ENCODE measurements around the gene KIF21B.

Gene KIF21B

GRCh38 chr1:201004154-201004553 lies 19.4 kb downstream of the KIF21B start:
- DNase-seq (ENCODE audit: low read depth, low spot score), result no peak
- H3K27ac ChIP-seq, result no peak overlapping the region

DNA sequence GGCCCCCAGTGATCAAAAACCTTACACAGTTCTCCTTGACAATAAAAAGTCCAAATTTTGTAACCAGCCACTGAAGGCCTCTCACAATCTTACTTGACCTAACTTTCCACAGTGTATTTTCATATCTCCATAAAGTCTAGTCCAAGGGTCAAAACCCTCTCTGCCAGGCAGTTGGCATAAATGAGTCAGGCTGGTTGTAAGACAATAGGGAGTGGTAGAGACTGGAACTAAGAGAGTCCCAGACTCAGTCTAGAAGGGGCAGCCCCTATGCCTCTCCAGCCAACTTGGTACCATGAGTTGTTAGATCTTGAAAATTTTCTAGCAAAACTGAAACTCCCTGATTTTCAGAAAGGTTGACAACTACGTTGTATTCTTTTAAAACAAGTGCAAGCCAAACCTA lies 21.0 kb downstream of the KIF21B start:
- DNase-seq (ENCODE audit: low read depth, low spot score), result no peak
- no peak overlapping the region for H3K27ac ChIP-seq

GRCh38 chr1:201001962-201002361 lies 21.6 kb downstream of the KIF21B start:
- DNase-seq (ENCODE audit: low read depth, low spot score), result no peak
- no peak overlapping the region for H3K27ac ChIP-seq

DNA sequence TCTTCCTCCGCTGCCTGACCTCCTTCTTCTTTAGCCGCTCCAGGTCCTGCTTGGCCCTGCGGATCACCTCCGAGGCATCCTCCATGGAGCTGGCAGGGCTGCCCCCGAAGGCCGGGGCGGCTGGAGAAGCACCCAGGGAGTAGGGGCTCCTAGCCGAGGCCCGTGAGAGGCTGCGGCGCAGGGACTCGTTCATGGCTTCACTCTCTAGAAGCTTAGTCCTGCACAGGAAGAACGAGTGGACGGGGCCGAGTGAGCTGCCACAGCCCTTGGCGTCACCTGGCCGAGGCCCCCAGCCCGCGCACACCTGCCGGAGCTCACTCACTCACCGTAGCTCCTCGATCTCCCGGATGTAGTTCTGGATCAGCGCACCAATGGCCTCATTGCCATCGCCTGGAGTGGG lies 23.1 kb downstream of the KIF21B start:
- DNase-seq (ENCODE audit: low read depth, low spot score), result no peak
- H3K27ac ChIP-seq, result no peak overlapping the region

GRCh38 chr1:200999667-201000066 lies 23.8 kb downstream of the KIF21B start:
- DNase-seq (ENCODE audit: low read depth, low spot score), result no peak
- H3K27ac ChIP-seq, result no peak overlapping the region

- no peak overlapping the region for H3K27ac ChIP-seq
- no peak for DNase-seq (ENCODE audit: low read depth, low spot score)
These were observed 25.2 kb downstream of the KIF21B start for GRCh38 chr1:200998323-200998722.

- DNase-seq (ENCODE audit: low read depth, low spot score), result no peak
- no peak overlapping the region for H3K27ac ChIP-seq
These were observed 31.0 kb downstream of the KIF21B start for GRCh38 chr1:200992382-200993048.

DNA sequence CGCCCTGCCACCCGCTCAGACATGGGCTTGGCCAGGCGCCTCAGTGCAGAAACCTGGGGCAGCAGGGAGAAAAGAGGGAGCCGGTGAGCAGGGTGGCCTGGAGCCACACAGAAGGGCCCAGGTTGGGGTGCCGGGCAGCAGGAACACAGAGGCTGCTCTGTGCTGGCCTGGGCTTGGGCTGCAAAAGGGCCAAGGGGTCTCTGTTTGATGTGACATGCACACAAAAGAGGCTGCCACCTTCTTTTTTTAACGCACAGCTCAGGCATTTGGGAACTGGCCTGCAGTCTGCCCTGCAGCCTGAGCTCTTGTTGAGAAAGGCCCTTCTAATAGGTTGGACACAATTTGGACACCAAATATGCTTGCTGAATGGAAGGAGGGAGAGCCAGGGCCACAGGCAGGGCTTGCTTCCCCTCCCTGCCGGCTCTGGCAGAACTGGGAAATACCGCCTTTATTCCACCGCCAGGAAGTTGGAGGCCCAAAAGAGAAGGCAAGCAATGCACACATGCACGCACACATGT lies 32.4 kb downstream of the KIF21B start:
- no peak overlapping the region for H3K27ac ChIP-seq
- DNase-seq (ENCODE audit: low read depth, low spot score), result no peak

GRCh38 chr1:200990114-200990513 lies 33.4 kb downstream of the KIF21B start:
- H3K27ac ChIP-seq, result no peak overlapping the region

GRCh38 chr1:200989337-200989736 lies 34.2 kb downstream of the KIF21B start:
- no peak overlapping the region for H3K27ac ChIP-seq
- DNase-seq (ENCODE audit: low read depth, low spot score), result no peak

More at GRCh38 chr1:200990114-200990513, 33.4 kb downstream of the KIF21B start:
- no peak for DNase-seq (ENCODE audit: low read depth, low spot score)

DNA sequence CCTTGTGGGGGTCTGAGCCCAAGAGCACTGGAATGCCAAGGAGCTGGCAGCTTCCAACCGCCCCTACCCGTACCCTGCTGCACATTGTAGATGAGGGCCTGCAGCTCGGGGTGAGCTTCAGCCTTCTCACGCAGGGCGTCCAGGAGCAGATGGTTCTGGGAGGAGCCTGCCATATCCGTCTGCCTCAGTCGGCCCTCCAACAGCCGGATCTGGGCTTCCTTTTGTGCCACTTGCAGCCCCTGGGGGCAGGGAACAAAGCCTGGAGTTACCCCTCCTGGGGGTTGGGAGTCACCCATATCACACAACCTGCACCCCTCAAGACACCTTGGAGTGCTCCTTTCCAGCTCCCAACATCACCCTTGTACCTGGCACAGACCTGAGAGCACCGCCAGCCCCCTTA lies 34.8 kb downstream of the KIF21B start:
- no peak for DNase-seq (ENCODE audit: low read depth, low spot score)
- no peak overlapping the region for H3K27ac ChIP-seq

GRCh38 chr1:200985481-200985880 lies 38.0 kb downstream of the KIF21B start:
- no peak overlapping the region for H3K27ac ChIP-seq
- DNase-seq (ENCODE audit: low read depth, low spot score), result no peak

DNA sequence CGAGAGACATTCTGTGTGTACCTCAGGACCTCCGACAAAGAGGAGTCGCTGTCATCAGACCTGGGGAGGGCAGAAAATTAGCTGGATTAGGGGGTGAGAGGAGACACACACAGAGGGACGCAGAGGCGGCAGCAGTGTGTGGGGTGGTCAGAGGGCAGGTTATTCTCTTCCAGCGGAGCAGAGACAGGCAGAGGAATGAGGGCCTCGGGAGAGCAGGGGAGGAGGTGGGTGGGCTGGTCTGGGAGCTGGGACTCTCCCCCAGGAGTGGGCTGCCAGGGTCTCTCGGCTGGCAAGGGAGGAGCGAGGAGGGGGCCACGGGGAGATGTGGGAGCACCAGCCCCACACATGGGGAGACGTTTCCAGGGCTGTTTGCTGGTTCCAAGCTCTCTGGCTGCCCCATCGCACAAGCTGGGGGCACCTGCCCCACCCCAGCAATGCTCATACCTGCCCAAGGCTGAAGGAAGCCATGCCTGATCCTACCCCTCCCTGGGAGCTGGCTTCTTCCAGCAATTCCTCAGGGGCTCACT lies 40.4 kb downstream of the KIF21B start:
- no peak for DNase-seq (ENCODE audit: low read depth, low spot score)
- H3K27ac ChIP-seq, result no peak overlapping the region

DNA sequence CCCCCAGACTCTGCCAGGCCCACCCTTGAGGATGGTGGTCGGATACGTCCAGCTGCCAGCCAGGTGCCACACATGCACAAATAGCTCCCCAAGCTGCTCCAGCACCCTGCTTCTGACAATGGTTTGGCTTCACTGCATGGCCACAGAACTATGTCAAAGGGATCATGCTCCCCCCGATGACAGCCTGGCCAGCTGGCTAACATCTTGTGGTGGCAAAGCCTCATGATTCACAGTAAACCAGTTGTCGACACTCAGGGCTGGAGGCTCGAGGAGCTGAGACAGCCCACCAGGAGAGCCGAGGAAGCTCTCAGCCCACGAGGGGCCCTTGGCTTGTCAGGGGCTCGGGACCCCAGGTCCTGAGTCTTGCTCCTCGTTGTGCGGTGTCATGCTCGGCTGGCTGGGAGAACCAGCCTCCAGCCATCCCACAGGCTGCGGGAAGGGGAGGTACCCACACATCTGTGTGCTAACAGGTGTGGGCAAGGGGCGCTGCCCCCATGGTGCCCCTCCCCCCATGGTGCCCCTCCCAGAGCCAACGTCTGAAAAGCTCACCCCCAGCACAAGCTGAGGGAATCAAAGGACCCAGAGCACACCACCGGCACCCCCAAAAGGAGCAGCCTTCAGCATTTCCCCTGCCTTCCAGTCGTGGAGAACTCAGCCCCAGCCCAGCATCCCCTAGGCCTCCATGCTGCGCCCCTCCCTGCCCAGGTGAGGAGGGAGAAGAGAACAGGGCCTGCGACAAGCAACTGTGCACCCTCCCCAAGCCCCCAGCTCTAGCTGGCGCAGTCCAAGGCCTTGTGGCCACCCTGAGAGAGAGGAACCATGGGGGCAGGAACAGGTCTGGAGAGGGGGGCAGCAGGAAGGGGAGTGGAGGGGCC lies 41.2 kb downstream of the KIF21B start:
- no peak for DNase-seq (ENCODE audit: low read depth, low spot score)
- no peak overlapping the region for H3K27ac ChIP-seq

DNA sequence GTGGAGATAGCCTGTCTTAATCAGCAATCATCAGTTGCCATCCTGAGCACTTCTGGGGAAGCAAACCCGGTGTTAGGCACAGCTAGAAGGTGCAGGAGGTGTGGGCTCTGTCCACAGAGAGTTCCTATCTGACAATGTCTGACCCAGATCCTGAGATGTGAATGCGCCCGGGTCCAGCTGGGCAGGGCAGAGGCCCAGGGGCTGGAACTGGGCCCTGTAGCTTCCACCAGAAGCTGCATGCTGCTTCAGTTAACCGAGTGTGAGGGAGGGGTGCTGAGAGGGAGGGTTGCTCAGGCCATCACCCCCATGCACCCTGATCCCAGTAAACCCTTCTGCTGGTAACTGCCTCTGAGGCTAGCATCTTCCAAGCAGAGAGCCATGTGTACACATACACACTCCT lies 42.2 kb downstream of the KIF21B start:
- no peak for DNase-seq (ENCODE audit: low read depth, low spot score)
- H3K27ac ChIP-seq, result no peak overlapping the region

- no peak overlapping the region for H3K27ac ChIP-seq
- DNase-seq (ENCODE audit: low read depth, low spot score), result no peak
These were observed 42.6 kb downstream of the KIF21B start for GRCh38 chr1:200980873-200981272.

GRCh38 chr1:200980452-200980772 lies 43.1 kb downstream of the KIF21B start:
- no peak for DNase-seq (ENCODE audit: low read depth, low spot score)
- no peak overlapping the region for H3K27ac ChIP-seq

- DNase-seq (ENCODE audit: low read depth, low spot score), result no peak
These were observed 43.7 kb downstream of the KIF21B start for GRCh38 chr1:200979574-200980451.

GRCh38 chr1:200977071-200977754 lies 46.3 kb downstream of the KIF21B start:
- no peak overlapping the region for H3K27ac ChIP-seq
- no peak for DNase-seq (ENCODE audit: low read depth, low spot score)

More at GRCh38 chr1:200979574-200980451, 43.7 kb downstream of the KIF21B start:
- H3K27ac ChIP-seq, result no peak overlapping the region

DNA sequence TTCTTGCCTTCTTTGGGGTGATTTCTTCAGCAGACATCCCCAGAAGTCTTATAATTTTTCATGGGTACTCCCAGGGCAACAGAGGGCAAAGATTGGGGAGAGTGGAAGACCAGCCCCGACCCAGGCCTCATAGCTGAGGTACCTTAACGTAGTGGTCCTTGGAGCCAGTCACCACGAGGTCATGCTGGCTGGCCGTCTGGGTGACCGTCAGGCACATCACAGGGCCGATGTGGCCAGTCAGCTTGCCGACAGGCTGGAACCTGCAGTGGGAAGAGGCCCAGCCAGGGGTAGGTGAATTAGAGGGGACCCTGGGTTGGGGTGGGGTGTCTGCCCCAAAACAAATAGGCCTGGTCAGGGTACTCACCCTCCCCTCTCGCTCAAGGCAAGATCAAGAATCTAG lies 46.9 kb downstream of the KIF21B start:
- no peak for DNase-seq (ENCODE audit: low read depth, low spot score)
- H3K27ac ChIP-seq, result no peak overlapping the region
